Choroid plexus epithelial cell (primary cell): ENCODE data around the gene SMC3.
A peak's percentile ranks its signal among the peaks of the same experiment; 100 is the strongest.

Experiments
- DNase-seq: peaks from one replicate; pipeline ENCODE4 v3.0.0-alpha.2; 2010; ENCODE audit warnings: low read depth
- H3K4me3 ChIP-seq: 2 replicates; pipeline ENCODE4 v1.5.1; 2011; ENCODE audit warnings: low read depth, mild to moderate bottlenecking, control low read depth, low read length, moderate library complexity
- CTCF ChIP-seq: conservative IDR thresholded peaks from 2 replicates; pipeline ENCODE4 v1.5.1; 2011; ENCODE audit warnings: low read depth, mild to moderate bottlenecking, control low read depth, inconsistent platforms, low read length, moderate library complexity

The SMC3 gene

DNA sequence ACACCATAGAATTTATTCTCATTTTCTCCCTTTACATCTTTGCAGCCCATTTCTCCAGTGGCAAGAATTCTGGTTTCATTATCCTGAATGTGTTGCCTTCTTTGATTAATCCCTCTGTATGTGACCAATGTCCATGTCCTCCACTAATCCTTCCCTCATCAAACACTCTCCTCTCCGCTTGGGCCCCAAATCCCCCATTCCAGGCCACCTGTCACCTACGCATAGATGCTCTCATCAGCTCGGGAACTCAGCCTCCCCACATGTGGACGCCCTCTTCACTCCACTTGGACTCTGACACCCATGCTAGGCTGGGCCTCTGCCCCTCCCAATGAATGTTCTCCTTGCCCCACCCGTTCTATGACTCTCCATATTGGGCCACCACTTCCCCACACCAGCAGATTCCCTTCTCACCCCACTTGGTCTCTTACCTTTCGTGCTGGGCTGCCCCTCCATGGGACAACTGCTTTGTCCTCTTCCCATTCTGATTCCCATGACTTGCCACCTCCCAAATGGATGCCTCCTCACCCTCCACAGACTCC is 57.9 kb downstream of the SMC3 start:
- no peak for DNase-seq
- no peak overlapping the region for H3K4me3 ChIP-seq
- no peak for TF ChIP-seq CTCF

GRCh38 chr10:110625951-110626855 is 58.7 kb downstream of the SMC3 start:
- DNase-seq, result no peak
- H3K4me3 ChIP-seq, result no peak overlapping the region
- TF ChIP-seq CTCF, result no peak

- H3K4me3 ChIP-seq, result no peak overlapping the region
- no peak for DNase-seq
- no peak for TF ChIP-seq CTCF
These were observed 60.7 kb downstream of the SMC3 start for GRCh38 chr10:110628161-110628560.

- no peak overlapping the region for H3K4me3 ChIP-seq
- no peak for TF ChIP-seq CTCF
- peak; percentile 82 for DNase-seq
These were observed 62.2 kb downstream of the SMC3 start for GRCh38 chr10:110629680-110630191.

GRCh38 chr10:110631934-110632333 is 64.4 kb downstream of the SMC3 start:
- no peak overlapping the region for H3K4me3 ChIP-seq
- TF ChIP-seq CTCF, result no peak
- DNase-seq, result no peak

- DNase-seq, result no peak
- H3K4me3 ChIP-seq, result no peak overlapping the region
- TF ChIP-seq CTCF, result no peak
These were observed 65.2 kb downstream of the SMC3 start for GRCh38 chr10:110632591-110633215.
